GM21717 (cell line): ENCODE data around the gene LRIT1.
A peak's percentile ranks its signal among the peaks of the same experiment; 100 is the strongest.
"Not testable (repeated sequence)": the region's sequence is repeated elsewhere in the genome, so short reads cannot be mapped to it uniquely, and the experiment has no call there.

Experiments used
- ATAC-seq: cut with Tn5 transposase; IDR thresholded peaks from one replicate; pipeline ENCODE4 v1.9.1; 2021; ENCODE audit warnings: mild to moderate bottlenecking, moderate library complexity; ENCODE audit not compliant: unreplicated experiment

LRIT1 gene, protein sequence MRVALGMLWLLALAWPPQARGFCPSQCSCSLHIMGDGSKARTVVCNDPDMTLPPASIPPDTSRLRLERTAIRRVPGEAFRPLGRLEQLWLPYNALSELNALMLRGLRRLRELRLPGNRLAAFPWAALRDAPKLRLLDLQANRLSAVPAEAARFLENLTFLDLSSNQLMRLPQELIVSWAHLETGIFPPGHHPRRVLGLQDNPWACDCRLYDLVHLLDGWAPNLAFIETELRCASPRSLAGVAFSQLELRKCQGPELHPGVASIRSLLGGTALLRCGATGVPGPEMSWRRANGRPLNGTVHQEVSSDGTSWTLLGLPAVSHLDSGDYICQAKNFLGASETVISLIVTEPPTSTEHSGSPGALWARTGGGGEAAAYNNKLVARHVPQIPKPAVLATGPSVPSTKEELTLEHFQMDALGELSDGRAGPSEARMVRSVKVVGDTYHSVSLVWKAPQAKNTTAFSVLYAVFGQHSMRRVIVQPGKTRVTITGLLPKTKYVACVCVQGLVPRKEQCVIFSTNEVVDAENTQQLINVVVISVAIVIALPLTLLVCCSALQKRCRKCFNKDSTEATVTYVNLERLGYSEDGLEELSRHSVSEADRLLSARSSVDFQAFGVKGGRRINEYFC

DNA sequence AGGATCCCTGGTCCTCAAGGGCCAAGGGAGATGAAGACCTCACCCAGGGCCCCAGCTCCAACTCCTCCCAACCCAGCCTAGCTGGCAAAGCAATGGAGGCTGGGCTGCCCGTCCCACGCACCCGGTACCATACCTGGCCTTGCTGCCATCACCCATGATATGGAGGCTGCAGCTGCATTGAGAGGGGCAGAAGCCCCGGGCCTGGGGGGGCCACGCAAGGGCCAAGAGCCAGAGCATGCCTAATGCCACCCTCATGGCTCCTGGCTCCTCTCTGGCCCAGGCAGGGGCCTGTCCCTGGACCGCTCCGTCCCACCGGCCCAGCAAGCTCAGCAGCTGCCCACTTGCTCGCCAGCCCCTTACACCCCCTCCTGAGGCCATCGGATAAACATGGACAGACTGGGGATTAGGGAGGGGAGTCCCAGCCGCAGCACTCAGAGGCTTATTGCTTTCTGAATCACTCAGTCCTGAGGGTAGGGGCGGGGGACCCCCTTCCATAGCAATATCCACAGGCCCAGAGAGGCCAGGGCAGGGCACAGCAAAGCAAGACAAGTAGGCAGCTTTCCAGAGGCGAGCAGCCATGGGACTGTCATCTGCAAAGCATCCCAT lies at the start of gene LRIT1:
LRIT1 (minus strand) TSS at position 362 of the 606 bp plus-strand sequence; CDS start at position 255, 107 bp downstream.
- no peak for ATAC-seq

DNA sequence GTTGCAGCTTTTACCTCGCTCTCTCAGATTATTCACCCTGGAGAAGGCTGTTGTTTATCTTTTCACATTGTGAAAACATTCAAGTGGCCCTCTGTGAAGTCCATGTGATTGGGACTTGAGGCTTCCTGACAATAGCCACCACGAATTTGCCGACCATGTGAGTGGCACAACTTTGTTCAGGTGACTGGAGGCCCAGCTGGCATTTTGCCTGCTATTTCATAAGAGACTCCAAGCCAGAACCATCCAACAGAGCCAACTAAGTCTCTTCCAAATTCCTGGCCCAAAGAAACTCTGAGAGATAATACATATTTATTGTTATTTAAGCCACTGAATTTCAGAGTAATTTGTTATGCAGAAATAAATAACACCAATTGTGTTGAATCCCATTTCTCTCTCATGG lies 48.9 kb upstream of the LRIT1 start:
- ATAC-seq = no peak

DNA sequence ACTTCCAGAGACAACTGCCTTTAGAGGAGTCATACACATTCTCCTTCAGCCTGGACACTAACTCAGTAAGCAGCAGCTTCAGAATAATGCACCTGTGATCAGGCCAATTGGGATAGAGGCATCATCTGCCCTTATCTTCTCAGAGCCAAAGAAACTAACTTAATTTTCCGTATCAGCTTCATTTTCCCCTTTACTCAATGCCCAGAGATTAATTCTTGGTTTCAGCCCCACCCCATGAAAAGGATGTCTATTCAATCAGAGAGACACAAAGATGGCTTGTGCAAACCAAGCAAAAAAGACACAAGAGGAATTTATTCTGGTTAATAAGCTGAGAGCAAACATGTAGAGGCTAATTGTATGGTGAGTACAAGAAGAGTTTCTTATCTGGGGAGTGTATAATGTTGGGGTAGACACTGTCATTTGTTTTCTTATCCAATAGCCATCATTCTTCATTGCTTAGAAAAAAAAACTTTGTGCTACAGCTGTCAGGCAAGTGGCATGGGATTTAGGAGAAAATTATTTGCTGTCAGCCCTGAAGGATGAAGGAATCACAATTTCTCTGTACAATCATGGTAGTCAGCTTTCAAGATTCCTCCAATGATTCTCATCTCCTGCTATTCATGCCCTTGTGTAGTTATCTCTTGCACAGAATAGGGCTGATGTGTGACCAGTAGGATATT lies 48.3 kb upstream of the LRIT1 start:
- ATAC-seq = no peak

DNA sequence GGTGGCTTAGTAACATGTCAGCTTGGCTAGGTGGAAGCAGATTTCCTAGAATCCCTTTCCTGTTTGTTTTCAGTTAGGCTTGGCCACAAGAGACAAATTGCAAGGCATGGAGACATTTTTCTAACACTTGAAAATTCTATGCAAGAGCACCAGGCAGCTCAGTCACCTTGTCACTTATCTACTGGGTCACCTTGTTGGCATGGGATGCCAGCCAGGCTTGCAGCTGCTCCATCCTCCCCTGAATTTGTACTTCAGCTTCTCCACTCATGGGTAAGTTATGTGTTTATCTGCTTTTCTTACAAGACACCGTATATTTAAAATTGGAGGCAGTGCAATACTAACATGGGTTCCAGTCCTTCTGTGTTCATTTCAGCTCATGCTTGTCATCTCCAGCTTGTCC lies 46.8 kb upstream of the LRIT1 start:
- no peak for ATAC-seq

DNA sequence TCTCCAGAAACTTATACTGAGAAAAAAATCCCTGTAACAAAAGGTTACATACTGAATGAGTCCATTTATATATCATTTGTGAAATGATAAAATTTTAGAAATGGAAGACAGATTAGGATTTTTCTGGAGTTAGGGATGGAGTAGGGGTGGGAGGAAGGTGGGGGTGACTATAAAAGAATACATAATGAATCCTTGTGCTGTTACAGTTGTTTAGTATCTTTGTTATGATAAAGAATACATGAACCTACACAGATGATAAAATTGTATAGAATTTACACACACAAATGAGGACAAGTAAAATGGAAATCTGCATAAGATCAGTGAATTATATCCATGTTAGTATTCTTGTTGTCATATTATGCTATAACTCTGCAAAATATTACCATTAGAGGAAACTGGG lies 45.3 kb upstream of the LRIT1 start:
- ATAC-seq = no peak

DNA sequence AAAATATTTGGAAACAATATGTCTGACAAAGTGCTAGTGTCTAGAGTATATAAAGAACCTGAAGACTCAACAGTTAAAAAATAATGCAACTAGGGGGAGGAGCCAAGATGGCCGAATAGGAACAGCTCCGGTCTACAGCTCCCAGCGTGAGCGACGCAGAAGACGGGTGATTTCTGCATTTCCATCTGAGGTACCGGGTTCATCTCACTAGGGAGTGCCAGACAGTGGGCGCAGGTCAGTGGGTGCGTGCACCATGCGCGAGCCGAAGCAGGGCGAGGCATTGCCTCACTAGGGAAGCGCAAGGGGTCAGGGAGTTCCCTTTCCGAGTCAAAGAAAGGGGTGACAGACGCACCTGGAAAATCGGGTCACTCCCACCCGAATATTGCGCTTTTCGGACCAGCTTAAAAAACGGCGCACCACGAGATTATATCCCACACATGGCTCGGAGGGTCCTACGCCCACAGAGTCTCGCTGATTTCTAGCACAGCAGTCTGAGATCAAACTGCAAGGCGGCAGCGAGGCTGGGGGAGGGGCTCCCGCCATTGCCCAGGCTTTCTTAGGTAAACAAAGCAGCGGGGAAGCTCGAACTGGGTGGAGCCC lies 38.6 kb upstream of the LRIT1 start:
- ATAC-seq = not testable (repeated sequence)

DNA sequence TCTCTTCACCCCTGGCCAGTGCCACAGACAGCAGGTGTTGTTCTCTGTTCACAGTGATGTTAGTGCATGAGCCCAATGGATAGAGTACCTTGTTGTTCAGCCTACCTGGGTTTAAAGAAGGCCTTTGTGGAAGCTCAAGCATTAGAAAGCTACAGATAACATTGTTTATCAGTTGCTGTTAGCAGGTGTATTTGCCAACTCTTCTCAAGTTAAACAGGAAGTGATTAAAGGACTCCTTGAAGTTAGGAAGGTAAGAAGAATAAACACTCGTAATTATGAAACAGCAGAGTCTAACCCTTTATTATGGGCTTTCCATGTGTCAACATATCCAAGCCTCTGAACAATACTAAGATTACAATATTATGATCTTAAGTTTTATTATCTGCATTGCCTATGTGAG lies 29.4 kb upstream of the LRIT1 start:
- no peak for ATAC-seq

DNA sequence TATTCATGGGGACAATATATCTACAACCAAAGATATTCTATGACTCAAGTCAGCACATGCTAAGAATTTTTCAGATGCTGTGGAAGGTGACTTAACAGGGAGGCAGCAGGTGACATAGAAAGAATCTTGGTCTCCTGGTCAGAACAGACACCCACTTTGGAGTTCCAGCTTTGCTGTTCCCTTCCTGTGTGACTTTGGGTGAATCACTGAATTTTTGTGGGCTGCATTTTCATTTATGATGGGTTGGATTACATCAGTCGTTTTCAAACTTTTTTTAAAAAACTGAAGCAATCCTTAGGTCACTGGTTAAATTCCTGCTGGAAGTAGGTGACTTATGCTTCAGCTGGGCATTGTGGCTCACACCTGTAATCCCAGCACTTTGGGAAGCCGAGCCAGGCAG lies 28.4 kb upstream of the LRIT1 start:
- no peak for ATAC-seq

DNA sequence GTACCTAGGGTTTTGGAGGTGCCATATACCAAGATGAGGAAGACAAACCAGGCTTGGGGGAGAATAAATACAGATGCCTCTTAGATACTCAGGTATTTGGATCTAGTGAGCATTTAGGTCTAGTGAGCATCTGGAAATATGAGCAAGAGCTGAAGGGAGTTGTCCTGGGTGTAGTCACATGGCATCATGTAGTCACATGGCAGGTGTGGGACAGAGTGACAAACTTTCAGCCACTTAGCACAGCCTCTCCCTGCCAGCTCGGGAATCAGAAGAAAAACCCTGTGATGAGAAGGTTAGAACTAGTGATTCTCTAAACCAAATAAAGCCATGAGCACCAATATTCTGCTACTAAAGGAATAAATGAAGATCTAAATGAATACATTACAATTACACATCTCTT lies 27.8 kb upstream of the LRIT1 start:
- no peak for ATAC-seq

DNA sequence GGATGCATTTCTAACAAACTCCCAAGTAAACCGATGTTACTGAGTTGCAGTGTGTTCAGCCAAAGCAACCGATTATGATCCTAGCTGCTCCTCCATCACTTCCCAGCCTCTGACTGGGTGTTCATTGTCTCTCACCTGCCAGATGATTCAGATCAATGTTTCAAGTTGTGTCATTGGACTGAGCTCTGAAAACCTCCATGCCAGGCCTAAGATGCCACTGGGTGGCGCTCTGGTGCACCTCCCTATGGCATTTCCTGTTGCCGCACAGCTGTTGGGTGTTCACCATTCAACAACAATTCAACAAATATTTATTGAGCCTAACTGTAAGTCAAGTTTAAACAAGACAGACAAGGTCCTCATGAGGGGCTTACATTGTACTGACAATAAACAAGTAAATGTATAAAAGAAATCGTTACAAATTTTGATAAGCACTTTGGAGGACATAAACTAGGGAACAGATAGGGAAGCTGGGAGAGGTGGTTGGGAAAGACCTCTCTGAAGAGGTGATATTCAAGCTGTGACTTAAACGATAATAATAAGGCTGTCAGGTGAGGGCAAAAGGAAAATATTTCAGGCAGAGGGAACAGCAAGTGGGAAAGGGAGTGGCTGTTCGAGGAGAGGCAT lies 26.3 kb upstream of the LRIT1 start:
- ATAC-seq = peak; percentile 68

DNA sequence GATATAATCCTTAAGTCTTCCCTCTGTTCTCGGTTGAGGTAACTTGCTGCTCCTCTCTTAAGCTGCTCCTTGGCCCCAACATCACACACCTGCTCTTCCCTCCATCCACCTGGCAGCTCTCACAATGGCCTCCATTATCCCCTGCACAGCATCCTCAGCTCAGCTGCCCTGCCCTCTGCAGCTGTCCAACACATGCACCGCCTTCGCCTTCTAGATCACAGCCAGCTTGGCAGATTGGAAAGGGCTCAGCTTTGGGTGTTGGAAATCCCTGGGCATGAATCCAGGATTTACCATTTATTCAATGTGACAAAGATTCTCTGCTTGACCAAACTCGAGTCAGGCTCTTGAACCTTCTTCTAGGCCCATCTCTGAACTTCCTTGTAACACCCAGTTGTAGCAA lies 24.1 kb upstream of the LRIT1 start:
- no peak for ATAC-seq

DNA sequence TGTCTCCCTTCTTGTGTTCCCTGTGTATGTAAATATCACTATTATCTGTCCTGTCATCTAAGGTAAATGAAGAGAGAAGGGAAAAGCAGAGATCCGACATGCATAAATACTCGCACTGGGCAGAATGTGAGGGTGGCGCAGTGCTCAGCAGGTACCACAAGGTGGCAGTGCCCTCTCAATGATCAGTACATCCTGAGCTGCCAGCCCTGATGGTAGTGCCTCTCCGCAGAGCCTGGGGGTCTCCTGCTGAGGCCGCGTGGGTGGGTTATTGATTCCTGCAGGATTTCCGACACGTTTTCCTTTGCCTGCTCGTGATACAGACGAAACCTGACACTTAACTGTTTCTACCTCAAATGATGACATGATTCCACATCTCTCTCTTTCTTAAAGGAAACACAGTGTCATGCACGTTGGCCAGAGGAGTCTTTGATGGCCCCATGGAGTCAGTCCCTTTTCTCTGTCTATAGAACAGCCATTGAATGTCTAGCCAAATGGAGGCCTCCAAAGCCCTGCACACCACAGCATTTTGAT lies 23.3 kb upstream of the LRIT1 start:
- ATAC-seq = peak; percentile 91

DNA sequence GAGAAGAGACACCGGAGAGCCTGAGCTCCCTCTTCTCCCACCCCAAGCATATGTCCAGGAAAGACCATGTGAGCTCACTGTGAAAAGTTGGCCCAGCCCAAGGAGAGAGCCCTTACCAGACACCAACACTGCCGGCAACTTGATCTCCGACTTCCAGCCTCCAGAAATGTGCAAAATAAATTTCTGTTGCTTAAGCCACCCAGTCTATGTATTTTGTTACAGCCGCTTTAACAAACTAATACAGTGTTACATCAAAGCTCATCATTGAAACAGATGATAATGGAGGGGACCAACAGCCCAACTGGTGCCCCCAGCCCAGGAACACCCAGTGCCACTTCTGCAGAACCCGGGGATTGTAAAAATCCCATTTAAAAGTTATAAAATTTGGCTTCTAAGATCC lies 22.4 kb upstream of the LRIT1 start:
- no peak for ATAC-seq

DNA sequence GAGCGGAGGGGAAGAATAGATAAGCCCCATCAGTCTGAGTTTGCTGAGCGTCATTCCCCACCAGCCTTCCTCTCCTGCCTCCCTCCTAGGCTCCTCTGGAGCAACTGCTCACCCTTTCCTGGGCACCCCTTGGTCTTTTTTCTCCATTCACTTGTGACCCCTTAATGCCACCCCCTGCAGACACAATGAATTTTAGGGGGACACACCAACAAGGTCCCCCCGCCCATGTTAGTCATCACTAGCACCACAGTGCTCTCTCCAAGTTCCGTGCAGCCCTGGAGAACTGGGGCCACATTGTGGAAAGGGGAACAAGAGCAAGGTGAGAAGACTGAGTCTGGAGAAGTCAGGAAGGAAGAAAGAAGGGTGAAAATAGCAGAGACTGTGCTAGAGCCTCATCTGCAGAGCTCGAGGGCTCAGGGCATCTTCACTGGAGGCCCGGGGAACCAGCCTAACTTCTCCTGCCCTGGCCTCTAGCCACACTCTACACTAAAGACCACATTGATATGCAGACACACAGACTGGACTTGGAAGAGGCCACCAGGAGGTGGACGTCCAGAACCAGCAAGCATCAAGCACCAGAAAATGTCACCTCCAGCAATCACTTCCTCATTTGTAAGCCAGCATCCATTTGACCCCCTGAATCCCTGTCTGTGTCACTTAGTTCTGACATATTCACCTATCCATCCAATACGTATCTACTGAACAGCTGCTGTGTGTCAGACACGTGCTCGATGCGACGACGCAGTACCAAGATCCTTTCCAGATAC lies 21.0 kb upstream of the LRIT1 start:
- no peak for ATAC-seq

DNA sequence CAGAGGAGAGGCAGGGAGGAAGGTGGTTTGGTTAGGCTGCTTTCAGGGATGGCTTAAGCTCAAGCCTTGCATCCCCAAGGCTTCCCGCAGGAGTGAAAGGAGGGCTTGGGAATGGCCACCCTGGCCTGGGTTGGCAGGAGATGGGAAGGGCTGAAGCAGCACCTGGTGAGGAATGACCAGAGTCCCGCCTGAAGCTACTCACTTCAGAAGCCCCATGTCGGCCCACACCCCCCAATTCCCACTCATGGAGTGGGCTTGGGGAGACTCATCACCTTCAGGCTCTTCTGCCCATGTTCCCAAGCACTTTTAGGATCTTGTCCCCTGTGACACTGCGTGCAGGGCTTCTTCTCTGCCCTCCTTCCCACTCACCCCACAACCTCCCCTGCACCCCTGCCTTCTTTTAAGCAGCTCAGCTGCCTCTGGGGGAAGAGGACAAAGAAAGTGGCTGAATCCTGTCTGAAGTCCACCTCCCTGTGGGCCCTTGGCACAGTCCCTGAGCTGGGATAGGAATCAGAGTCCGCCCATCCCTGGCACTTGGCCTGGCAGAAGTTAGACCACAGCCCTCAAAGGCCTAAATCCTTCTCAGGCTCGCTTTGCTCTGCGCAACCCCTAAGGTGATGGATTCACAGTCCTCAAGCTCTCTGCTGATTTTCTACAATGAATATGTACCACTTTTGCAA lies 20.0 kb upstream of the LRIT1 start:
- no peak for ATAC-seq

DNA sequence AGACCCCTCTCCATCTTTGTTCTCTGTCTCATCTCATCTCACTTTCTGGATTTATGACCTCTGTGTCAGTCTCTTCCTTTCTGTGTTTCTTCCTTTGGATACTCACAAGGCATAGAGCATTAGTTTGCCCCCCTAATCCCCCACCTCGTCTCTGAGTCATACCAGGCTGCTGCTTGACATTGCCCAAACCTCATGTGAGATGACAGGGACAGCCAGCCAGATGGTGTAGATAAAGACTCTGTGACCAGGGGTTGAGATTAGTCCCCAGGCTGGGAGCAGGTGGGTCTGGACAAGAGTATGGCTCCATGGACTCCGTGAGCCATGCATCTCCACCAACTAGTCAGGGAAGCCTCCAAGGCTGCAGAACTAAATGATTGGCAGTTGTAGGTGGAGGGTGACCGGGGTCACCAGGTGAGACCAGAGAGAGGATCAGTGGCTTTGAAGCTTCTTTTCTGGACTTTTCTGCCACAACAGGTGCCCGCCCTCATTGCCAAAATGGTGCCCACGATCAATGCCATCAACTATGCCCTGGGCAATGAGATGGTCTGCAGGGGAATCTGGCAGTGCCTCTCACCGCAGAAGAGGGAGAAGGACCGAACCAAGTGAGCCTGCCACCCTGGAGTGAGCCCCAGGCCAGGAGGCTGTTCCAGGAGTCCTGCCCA lies 16.8 kb upstream of the LRIT1 start:
- no peak for ATAC-seq

DNA sequence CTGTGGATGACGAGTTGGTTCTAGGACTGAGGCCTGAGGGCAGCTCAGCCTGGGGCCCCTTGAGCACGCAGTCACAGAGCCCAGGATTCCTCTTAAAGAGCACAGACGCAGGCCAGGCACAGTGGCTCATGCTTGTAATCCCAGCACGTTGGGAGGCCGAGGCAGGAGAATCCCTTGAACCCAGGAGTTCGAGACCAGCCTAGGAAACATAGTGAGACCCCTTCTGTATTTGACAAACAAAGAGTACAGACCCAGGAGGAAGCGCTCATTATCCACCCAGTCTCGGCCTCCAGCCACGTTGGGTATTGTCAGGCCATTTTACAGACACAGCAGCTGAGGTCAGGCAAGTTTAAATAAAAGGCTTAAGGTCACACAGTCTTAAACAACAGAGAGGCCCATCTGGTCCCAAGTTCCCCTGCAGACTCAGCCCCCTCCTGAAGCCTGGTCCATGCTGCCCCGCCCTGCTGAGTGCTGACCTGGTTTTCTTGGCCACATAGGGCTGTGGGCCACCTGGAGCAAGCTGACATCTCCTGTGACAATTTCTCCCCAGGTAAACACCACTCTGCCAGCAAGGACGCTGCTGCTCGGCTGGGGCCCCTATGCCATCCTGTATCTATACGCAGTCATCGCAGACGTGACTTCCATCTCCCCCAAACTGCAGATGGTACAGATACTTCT lies 16.1 kb upstream of the LRIT1 start:
- ATAC-seq = no peak
